CD14-positive monocyte (primary cell): Measurements from ENCODE around the gene CPHXL2. TPM values are rescaled to one million over a fixed set of nuclear protein-coding genes. Genes with fewer than 3 reads are reported as not detected.
A peak's percentile ranks its signal among the peaks of the same experiment; 100 is the strongest.

ENCODE experiments used
- DNase-seq, 3 donors: peaks; one replicate each; pipeline ENCODE4 v3.0.0-alpha.2; 2011 to 2022
- H2AFZ ChIP-seq: 2 replicates; pipeline ENCODE4 v1.6.0; 2012; ENCODE audit warnings: mild to moderate bottlenecking, low read depth, low read length, inconsistent platforms; ENCODE audit not compliant: insufficient read depth, poor library complexity, severe bottlenecking
- H3K27ac ChIP-seq, 2 donors: 1 replicate in 1 of 2; 2 replicates in 1 of 2; pipeline ENCODE4 v1.5.1; 2012 to 2013; ENCODE audit warnings: low read length in 2 of 2, control low read depth in 1 of 2, inconsistent platforms in 1 of 2, low read depth in 1 of 2, mild to moderate bottlenecking in 1 of 2
- H3K27me3 ChIP-seq, 2 donors: one replicate each; pipeline versions ENCODE4 v1.6.0 to v1.6.1; 2011 to 2013; ENCODE audit warnings: low read length in 2 of 2; ENCODE audit not compliant: control insufficient read depth in 2 of 2, insufficient read depth in 2 of 2
- H3K36me3 ChIP-seq, 2 donors: replicated peaks in 1 of 2; 1 replicate in 1 of 2; 2 replicates in 1 of 2; pipeline versions ENCODE4 v1.5.1 to v1.6.1; 2012 to 2013; ENCODE audit warnings: low read length in 2 of 2, control low read depth in 1 of 2, inconsistent platforms in 1 of 2, mild to moderate bottlenecking in 1 of 2; ENCODE audit not compliant: insufficient read depth in 2 of 2, control insufficient read depth in 1 of 2
- H3K4me1 ChIP-seq, 2 donors: 1 replicate in 1 of 2; 2 replicates in 1 of 2; pipeline versions ENCODE4 v1.5.1 to v1.6.1; 2012 to 2013; ENCODE audit warnings: low read length in 2 of 2, control low read depth in 1 of 2, inconsistent platforms in 1 of 2, mild to moderate bottlenecking in 1 of 2, moderate library complexity in 1 of 2; ENCODE audit not compliant: insufficient read depth in 2 of 2, control insufficient read depth in 1 of 2
- H3K4me2 ChIP-seq: replicated peaks from 2 replicates; pipeline ENCODE3; 2012; ENCODE audit warnings: low read length, moderate library complexity, mild to moderate bottlenecking; ENCODE audit not compliant: poor library complexity, severe bottlenecking; ENCODE audit errors: extremely low read depth
- H3K4me3 ChIP-seq, 3 experiments: fragments of 200-600 bp in 1 of 3; sonication (generic) in 1 of 3; replicated peaks in 1 of 3; 1 replicate in 2 of 3; 2 replicates in 1 of 3; pipeline ENCODE4 v1.5.1; 2011 to 2013; ENCODE audit warnings: low read length in 3 of 3, mild to moderate bottlenecking in 3 of 3, control low read depth in 2 of 3, low read depth in 2 of 3, inconsistent platforms in 1 of 3, moderate library complexity in 1 of 3
- H3K79me2 ChIP-seq: 2 replicates; pipeline ENCODE4 v1.6.0; 2012; ENCODE audit warnings: mild to moderate bottlenecking, control low read depth, inconsistent platforms, low read length, moderate library complexity; ENCODE audit not compliant: insufficient read depth
- H3K9ac ChIP-seq: 2 replicates; pipeline ENCODE4 v1.6.0; 2017; ENCODE audit warnings: low read length, mild to moderate bottlenecking; ENCODE audit not compliant: insufficient read depth, poor library complexity, severe bottlenecking
- H3K9me3 ChIP-seq, 2 donors: replicated peaks in 1 of 2; 1 replicate in 1 of 2; 2 replicates in 1 of 2; pipeline versions ENCODE4 v1.5.1 to v1.6.1; 2012 to 2013; ENCODE audit warnings: low read length in 2 of 2, control low read depth in 1 of 2; ENCODE audit not compliant: control insufficient read depth in 1 of 2, insufficient read depth in 1 of 2
- H4K20me1 ChIP-seq: 2 replicates; pipeline ENCODE4 v1.6.0; 2012; ENCODE audit warnings: mild to moderate bottlenecking, low read length, control low read depth, moderate library complexity; ENCODE audit not compliant: insufficient read depth
- H3K27ac Mint-ChIP-seq, 7 donors: one replicate each; pipeline ENCODE4 v1.8.0; 2020; ENCODE audit warnings: mild to moderate bottlenecking in 7 of 7, mixed read lengths in 7 of 7, moderate library complexity in 6 of 7, inconsistent platforms in 2 of 7
- H3K27me3 Mint-ChIP-seq, 3 donors: one replicate each; pipeline ENCODE4 v1.8.0; 2021 to 2022; ENCODE audit warnings: low read depth in 3 of 3, mild to moderate bottlenecking in 3 of 3, mixed read lengths in 3 of 3, moderate library complexity in 3 of 3, inconsistent platforms in 1 of 3
- H3K36me3 Mint-ChIP-seq, 2 donors: one replicate each; pipeline ENCODE4 v1.8.0; 2020; ENCODE audit warnings: mixed read lengths in 2 of 2, inconsistent platforms in 1 of 2, mild to moderate bottlenecking in 1 of 2
- H3K4me1 Mint-ChIP-seq: one replicate; pipeline ENCODE4 v1.8.0; 2020; ENCODE audit warnings: mild to moderate bottlenecking, mixed read lengths
- H3K4me3 Mint-ChIP-seq, 2 donors: one replicate each; pipeline ENCODE4 v1.8.0; 2020; ENCODE audit warnings: mild to moderate bottlenecking in 2 of 2, mixed read lengths in 2 of 2, moderate library complexity in 1 of 2
- H3K9me3 Mint-ChIP-seq, 7 donors: one replicate each; pipeline ENCODE4 v1.8.0; 2020 to 2022; ENCODE audit warnings: mixed read lengths in 7 of 7, mild to moderate bottlenecking in 6 of 7, moderate library complexity in 6 of 7, inconsistent platforms in 2 of 7
- CTCF ChIP-seq: fragments of 200-600 bp; IDR thresholded peaks from one replicate; pipeline ENCODE4 v1.8.0; 2022; ENCODE audit warnings: antibody characterized with exemption, mild to moderate bottlenecking
- WGBS: methylation state at CpG from one replicate; pipeline ENCODE4 v1.1.5; 2013; ENCODE audit warnings: missing lambda C conversion rate; ENCODE audit not compliant: insufficient coverage; 5-methylcytosine and 5-hydroxymethylcytosine counted together
- intact Hi-C, 2 donors: fragments of 100-400 bp; cut with micrococcal nuclease; formaldehyde crosslinking; loops; one replicate each; pipeline versions ENCODE4 v1.15.0 to v1.15.1; 2023
- polyA plus RNA-seq, 3 donors: library from polyadenylated mRNA; depleted of rRNA in 1 of 3; unstranded in 2 of 3; stranded (reverse) in 1 of 3; fragments of 300-500 nt in 2 of 3; fragments of >200 nt in 1 of 3; fragmentation: Illumina TruSeq in 2 of 3; gene quantifications; 1 replicate in 2 of 3; 2 replicates in 1 of 3; pipeline ENCODE4 v1.2.3, GENCODE V29; 2012 to 2021

Gene CPHXL2
- polyA plus RNA-seq, 3 donors, result not detected

GRCh38 chr16:75624921-75625334 is 51.9 kb downstream of the CPHXL2 start:
- Mint-ChIP-seq H3K36me3 (peaks cover 48 to 52% of the 10 kb centered on the region in 2 donors), H3K27me3 (no peaks in the 10 kb centered on the region), H3K27ac (peak overlapping the region in 1 of 7 donors; percentile 40), H3K4me3 (no peak overlapping the region), H3K4me1 (peaks cover 33% of the 10 kb centered on the region), H3K9me3 (no peaks in the 10 kb centered on the region)
- no peak for TF ChIP-seq CTCF
- Histone ChIP-seq H3K27me3 (no peaks in the 10 kb centered on the region), H3K36me3 (peaks cover 38 to 54% of the 10 kb centered on the region in 2 donors), H3K4me1 (peaks cover 12 to 24% of the 10 kb centered on the region in 2 donors), H3K9ac (no peak overlapping the region), H3K79me2 (peaks cover 12% of the 10 kb centered on the region), H3K4me3 (no peak overlapping the region), H4K20me1 (no peaks in the 10 kb centered on the region), H2AFZ (no peak overlapping the region), H3K9me3 (no peaks in the 10 kb centered on the region), H3K4me2 (no peak overlapping the region), H3K27ac (no peak overlapping the region)
- WGBS, result 100% methylated on average over 3 of the region's 4 CpGs
- peak in 2 of 3 donors; percentile 30 to 40 for DNase-seq
- intact Hi-C loops, result loop anchor here (5.0 to 10.0 kb wide), 5 partner anchors 58 to 193 kb away; partner anchors contain the start of genes CFDP1 (in 2 of the 2), GABARAPL2 (in 2 of the 2) and TMEM170A (in 2 of the 2)

DNA sequence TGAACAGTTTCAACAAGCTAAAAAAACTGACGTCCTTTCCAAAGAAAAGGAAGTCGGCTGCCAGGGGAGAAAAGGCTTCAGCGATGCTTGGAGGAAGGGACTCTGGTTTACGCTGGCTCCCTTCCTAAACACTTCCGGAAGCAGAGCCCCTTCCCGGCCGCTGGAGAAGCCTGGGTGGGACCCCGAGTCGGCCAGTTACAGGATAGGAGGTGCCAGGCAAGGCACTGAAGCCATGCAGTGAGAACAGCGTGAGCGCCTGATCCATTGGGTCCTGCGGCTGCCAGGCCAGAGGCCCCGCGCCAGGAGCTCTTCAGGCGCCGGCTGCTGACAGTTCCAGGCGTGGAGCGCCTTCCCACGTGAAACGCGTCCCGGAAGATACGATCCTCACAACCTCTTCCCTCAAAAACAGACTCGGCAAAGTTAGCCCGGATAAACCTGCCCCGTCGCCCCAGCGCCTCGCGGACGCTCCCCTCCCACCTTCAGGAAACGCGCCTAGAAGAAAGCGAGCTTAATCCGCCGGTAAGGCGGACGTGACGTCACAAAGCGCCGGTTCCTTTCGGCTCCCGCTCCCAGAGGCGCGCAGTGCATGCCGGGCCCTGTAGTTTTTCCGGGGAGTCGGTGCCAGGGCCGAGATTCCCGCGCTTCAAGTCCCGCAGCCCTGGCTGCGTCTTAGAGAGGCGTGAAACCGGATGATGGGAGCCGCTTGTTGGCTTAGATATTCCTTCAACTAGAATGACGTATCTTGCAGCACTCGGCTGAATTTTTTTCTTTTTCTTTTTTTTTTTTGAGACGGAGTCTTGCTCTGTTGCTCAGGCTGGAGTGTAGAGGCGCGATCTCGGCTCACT is 53.8 kb downstream of the CPHXL2 start, which contains the start of gene ADAT1:
ADAT1 (minus strand) TSS at position 521 of the 845 bp plus-strand sequence. CDS start 2,482 bp downstream, outside the sequence.
- Mint-ChIP-seq H3K4me1 (peaks cover 29% of the 10 kb centered on the region), H3K36me3 (peaks cover 44 to 45% of the 10 kb centered on the region in 2 donors), H3K9me3 (no peaks in the 10 kb centered on the region), H3K27ac (peak within 1 kb of the TSS; percentile 95 to 99 (median 97)), H3K27me3 (no peaks in the 10 kb centered on the region), H3K4me3 (peak within 1 kb of the TSS; percentile 98 to 99)
- H4K20me1 ChIP-seq, result no peaks in the 10 kb centered on the region
- H3K4me1 ChIP-seq, result peaks cover 12 to 24% of the 10 kb centered on the region in 2 donors
- H2AFZ ChIP-seq, result peak within 1 kb of the TSS; percentile 95
- TF ChIP-seq CTCF, result no peak
- H3K27ac ChIP-seq, result peak within 1 kb of the TSS; percentile 92 to 93
- H3K79me2 ChIP-seq, result peaks cover 12% of the 10 kb centered on the region
- peaks cover 26 to 54% of the 10 kb centered on the region in 2 donors for H3K36me3 ChIP-seq
- no peaks in the 10 kb centered on the region for H3K9me3 ChIP-seq
- WGBS, result under 1% methylated on average over 58 of the region's 62 CpGs
- intact Hi-C loops, result loop anchor here (1.0 to 10.0 kb wide), 7 partner anchors 24 to 191 kb away; partner anchors contain the start of genes CFDP1 (in 2 of the 2), GABARAPL2 (in 2 of the 2), KARS1 (in 2 of the 2) and TERF2IP (in 2 of the 2)
- H3K4me3 ChIP-seq, result peak within 1 kb of the TSS; percentile 70 to 95 (median 93)
- peak within 1 kb of the TSS; percentile 95 for H3K4me2 ChIP-seq
- no peaks in the 10 kb centered on the region for H3K27me3 ChIP-seq
- peak; percentile 97 to 99 (median 97) for DNase-seq
- H3K9ac ChIP-seq, result peak within 1 kb of the TSS; percentile 90
